ENCODE results near the gene RARRES2.

RARRES2 gene

DNA sequence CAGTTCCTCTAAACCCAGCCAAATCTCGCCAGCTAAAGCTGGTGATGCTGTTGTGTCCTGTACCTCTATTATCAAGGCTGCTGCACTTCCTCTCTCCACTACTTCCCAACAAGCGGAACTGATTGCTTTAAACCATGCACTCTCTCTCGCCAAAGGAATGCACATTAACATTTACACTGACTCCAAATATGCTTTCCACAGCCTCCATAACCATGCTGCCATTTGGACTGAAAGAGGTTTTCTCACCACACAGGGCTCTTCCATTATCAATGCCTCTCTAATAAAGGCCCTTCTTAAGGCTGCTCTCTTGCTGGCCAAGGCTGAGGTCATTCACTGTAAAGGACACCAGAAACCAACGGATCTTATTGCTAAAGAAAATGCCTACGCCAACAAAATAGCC is 29.7 kb downstream of the RARRES2 start:
- no peak overlapping the region for H3K9ac ChIP-seq (ENCODE audit: low read length)

GRCh38 chr7:150311146-150311545 is 30.3 kb downstream of the RARRES2 start:
- no peak overlapping the region for H3K27ac ChIP-seq (ENCODE audit: low read depth, low read length)
- no peak for TF ChIP-seq EZH2phosphoT487 (conservative IDR thresholded peaks at IDR 0.05; ENCODE audit: low read length)
- TF ChIP-seq, protein P1, sequence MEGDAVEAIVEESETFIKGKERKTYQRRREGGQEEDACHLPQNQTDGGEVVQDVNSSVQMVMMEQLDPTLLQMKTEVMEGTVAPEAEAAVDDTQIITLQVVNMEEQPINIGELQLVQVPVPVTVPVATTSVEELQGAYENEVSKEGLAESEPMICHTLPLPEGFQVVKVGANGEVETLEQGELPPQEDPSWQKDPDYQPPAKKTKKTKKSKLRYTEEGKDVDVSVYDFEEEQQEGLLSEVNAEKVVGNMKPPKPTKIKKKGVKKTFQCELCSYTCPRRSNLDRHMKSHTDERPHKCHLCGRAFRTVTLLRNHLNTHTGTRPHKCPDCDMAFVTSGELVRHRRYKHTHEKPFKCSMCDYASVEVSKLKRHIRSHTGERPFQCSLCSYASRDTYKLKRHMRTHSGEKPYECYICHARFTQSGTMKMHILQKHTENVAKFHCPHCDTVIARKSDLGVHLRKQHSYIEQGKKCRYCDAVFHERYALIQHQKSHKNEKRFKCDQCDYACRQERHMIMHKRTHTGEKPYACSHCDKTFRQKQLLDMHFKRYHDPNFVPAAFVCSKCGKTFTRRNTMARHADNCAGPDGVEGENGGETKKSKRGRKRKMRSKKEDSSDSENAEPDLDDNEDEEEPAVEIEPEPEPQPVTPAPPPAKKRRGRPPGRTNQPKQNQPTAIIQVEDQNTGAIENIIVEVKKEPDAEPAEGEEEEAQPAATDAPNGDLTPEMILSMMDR (IDR thresholded peaks at IDR 0.05; ENCODE audit: insufficient read depth, low read length, poor library complexity, severe bottlenecking) = no peak

More for the DNA sequence above, 29.7 kb downstream of the RARRES2 start:
- no peak overlapping the region for H3K4me2 ChIP-seq (ENCODE audit: low read depth, low read length, poor library complexity, severe bottlenecking)
- H3F3A ChIP-seq (ENCODE audit: insufficient read depth) = no peaks in the 10 kb centered on the region
- H3K9me2 ChIP-seq (replicated peaks; ENCODE audit: insufficient read depth, low read length) = no peaks in the 10 kb centered on the region
- no peak overlapping the region for H3K27ac ChIP-seq (ENCODE audit: low read depth, low read length)
- no peaks in the 10 kb centered on the region for H3K36me3 ChIP-seq (ENCODE audit: low read length)
- H2AFZ ChIP-seq (ENCODE audit: low read depth, low read length, severe bottlenecking) = no peak overlapping the region
- H3K9me3 ChIP-seq (ENCODE audit: insufficient read depth, low read length) = no peaks in the 10 kb centered on the region
- no peak overlapping the region for H3K4me3 ChIP-seq (ENCODE audit: insufficient read depth, low read length, poor library complexity, severe bottlenecking)
- no peaks in the 10 kb centered on the region for H3K27me3 ChIP-seq (ENCODE audit: low read length)
- TF ChIP-seq EZH2phosphoT487 (conservative IDR thresholded peaks at IDR 0.05; ENCODE audit: low read length) = no peak
- TF ChIP-seq, protein P1 (IDR thresholded peaks at IDR 0.05; ENCODE audit: insufficient read depth, low read length, poor library complexity, severe bottlenecking) = no peak
- H4K20me1 ChIP-seq (ENCODE audit: low read depth, low read length) = no peaks in the 10 kb centered on the region
- H3K79me2 ChIP-seq (ENCODE audit: insufficient read depth, low read length) = no peaks in the 10 kb centered on the region

DNA sequence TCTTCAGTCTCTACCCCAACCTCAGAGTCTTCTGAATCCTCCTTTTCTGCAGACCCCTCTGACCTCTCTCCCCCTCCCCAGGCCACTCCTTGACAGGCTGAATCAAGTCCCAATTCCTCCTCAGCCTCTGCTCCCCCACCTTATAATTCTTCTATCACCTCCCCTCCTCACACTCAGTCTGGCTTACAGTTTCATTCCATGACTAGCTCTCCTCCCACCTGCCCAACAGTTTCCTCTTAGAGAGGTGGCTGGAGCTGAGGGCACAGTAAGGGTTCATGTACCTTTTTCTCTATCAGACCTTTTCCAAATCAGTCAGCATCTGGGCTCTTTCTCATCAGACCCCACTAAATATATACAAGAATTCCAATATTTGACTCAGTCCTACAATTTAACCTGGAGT is 32.9 kb downstream of the RARRES2 start:
- Histone ChIP-seq H4K20me1 (ENCODE audit: low read depth, low read length) (no peaks in the 10 kb centered on the region), H2AFZ (ENCODE audit: low read depth, low read length, severe bottlenecking) (no peak overlapping the region), H3K9ac (ENCODE audit: low read length) (no peak overlapping the region), H3K9me3 (ENCODE audit: insufficient read depth, low read length) (no peaks in the 10 kb centered on the region), H3F3A (ENCODE audit: insufficient read depth) (no peaks in the 10 kb centered on the region), H3K27ac (ENCODE audit: low read depth, low read length) (no peak overlapping the region), H3K9me2 (replicated peaks; ENCODE audit: insufficient read depth, low read length) (no peaks in the 10 kb centered on the region), H3K27me3 (ENCODE audit: low read length) (no peaks in the 10 kb centered on the region), H3K4me2 (ENCODE audit: low read depth, low read length, poor library complexity, severe bottlenecking) (no peak overlapping the region), H3K36me3 (ENCODE audit: low read length) (no peaks in the 10 kb centered on the region), H3K79me2 (ENCODE audit: insufficient read depth, low read length) (no peaks in the 10 kb centered on the region), H3K4me3 (ENCODE audit: insufficient read depth, low read length, poor library complexity, severe bottlenecking) (no peak overlapping the region)
- TF ChIP-seq, protein P1 (IDR thresholded peaks at IDR 0.05; ENCODE audit: insufficient read depth, low read length, poor library complexity, severe bottlenecking) = no peak
- no peak for TF ChIP-seq EZH2phosphoT487 (conservative IDR thresholded peaks at IDR 0.05; ENCODE audit: low read length)

More at GRCh38 chr7:150311146-150311545, 30.3 kb downstream of the RARRES2 start:
- H3K27me3 ChIP-seq (ENCODE audit: low read length) = no peaks in the 10 kb centered on the region
- no peak overlapping the region for H3K4me2 ChIP-seq (ENCODE audit: low read depth, low read length, poor library complexity, severe bottlenecking)
- no peak overlapping the region for H3K9ac ChIP-seq (ENCODE audit: low read length)
- no peaks in the 10 kb centered on the region for H3K9me2 ChIP-seq (replicated peaks; ENCODE audit: insufficient read depth, low read length)
- no peaks in the 10 kb centered on the region for H3K79me2 ChIP-seq (ENCODE audit: insufficient read depth, low read length)
- no peak overlapping the region for H3K4me3 ChIP-seq (ENCODE audit: insufficient read depth, low read length, poor library complexity, severe bottlenecking)
- H3K9me3 ChIP-seq (ENCODE audit: insufficient read depth, low read length) = no peaks in the 10 kb centered on the region
- H4K20me1 ChIP-seq (ENCODE audit: low read depth, low read length) = no peaks in the 10 kb centered on the region
- H3F3A ChIP-seq (ENCODE audit: insufficient read depth) = no peaks in the 10 kb centered on the region
- no peak overlapping the region for H2AFZ ChIP-seq (ENCODE audit: low read depth, low read length, severe bottlenecking)
- H3K36me3 ChIP-seq (ENCODE audit: low read length) = no peaks in the 10 kb centered on the region

Measured in SU-DHL-6 (cell line).